Measurements from ENCODE around the gene CADPS2.

DNA sequence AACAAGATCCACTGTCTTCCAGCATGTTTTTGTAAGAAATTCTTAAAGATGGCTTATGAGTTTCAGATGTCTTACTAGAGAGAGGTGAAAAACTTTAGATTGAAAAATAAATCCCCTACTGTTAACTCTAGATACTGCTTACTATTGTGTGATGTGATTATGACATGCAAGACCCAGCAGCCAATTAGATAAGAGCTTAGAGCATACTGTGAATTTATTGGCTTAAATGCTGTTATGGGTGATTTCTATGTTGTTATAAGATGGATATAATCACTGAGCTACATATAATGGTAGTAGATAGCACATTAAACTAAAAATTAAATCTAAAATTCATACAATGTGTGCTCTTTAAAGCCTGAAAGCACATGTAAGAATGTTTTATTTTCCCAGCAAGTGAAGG, 187.2 kb downstream of the CADPS2 start, which contains the start of gene RNF133:
- TF ChIP-seq CTCF (conservative IDR thresholded peaks at IDR 0.05; ENCODE audit: low read length): no peak
- TF ChIP-seq EZH2phosphoT487 (IDR thresholded peaks at IDR 0.05; ENCODE audit: borderline replicate concordance): no peak

Measured in Loucy (cell line).